Measurements from ENCODE around the gene TEN1. TPM values are rescaled to one million over a fixed set of nuclear protein-coding genes. Genes with fewer than 3 reads are reported as not detected.

TEN1 gene
- total and polyA plus RNA-seq, 2 of the 13 experiments (the other 11 are each of a cell fraction or from before 2014, with no cell fraction given), result 18.0 to 21.3 TPM

- no peak for TF ChIP-seq ZNF446 (CRISPR knock-in tag; IDR thresholded peaks at IDR 0.05)
- TF ChIP-seq PITX1 (CRISPR knock-in tag; IDR thresholded peaks at IDR 0.05), result peak; percentile 81
- TF ChIP-seq ISX (CRISPR knock-in tag; conservative IDR thresholded peaks at IDR 0.05), result no peak
- peak; percentile 55 for TF ChIP-seq ASH2L (IDR thresholded peaks at IDR 0.05; ENCODE audit: insufficient read length, low read depth, low read length)
- no peak for TF ChIP-seq ZNF784 (CRISPR knock-in tag; IDR thresholded peaks at IDR 0.05; ENCODE audit: borderline replicate concordance)
- TF ChIP-seq ZBTB42 (CRISPR knock-in tag; IDR thresholded peaks at IDR 0.05), result no peak
- no peak for TF ChIP-seq THAP9 (CRISPR knock-in tag; IDR thresholded peaks at IDR 0.05; ENCODE audit: borderline replicate concordance)
- TF ChIP-seq HNRNPUL1 (IDR thresholded peaks at IDR 0.05; ENCODE audit: low read depth, low read length), result no peak
- TF ChIP-seq ZHX2 (IDR thresholded peaks at IDR 0.05; ENCODE audit: low read depth), result no peak
- 0 out of 2 replicates have a peak, but pooled peaks have one; percentile 36 for TF ChIP-seq ZHX2 (CRISPR knock-in tag; IDR thresholded peaks at IDR 0.05; ENCODE audit: borderline replicate concordance)
- TF ChIP-seq NFYC (CRISPR knock-in tag; IDR thresholded peaks at IDR 0.05), result no peak
- TF ChIP-seq ZEB1 (IDR thresholded peaks at IDR 0.05; ENCODE audit: insufficient replicate concordance, low read depth), result peak; percentile 58
- no peak for TF ChIP-seq ARID5B (CRISPR knock-in tag; IDR thresholded peaks at IDR 0.05)
- no peak for TF ChIP-seq ZNF234 (CRISPR knock-in tag; conservative IDR thresholded peaks at IDR 0.05)
- no peak for TF ChIP-seq PHF5A (CRISPR knock-in tag; IDR thresholded peaks at IDR 0.05; ENCODE audit: low read depth, unreplicated experiment)
These were observed 19.8 kb upstream of the TEN1 start (continued) for GRCh38 chr17:75959051-75959838.

Data from HepG2 (cell line).